ENCODE results near the gene TBCD. TPM values are rescaled to one million over a fixed set of nuclear protein-coding genes. Genes with fewer than 3 reads are reported as not detected.

The TBCD gene
- total RNA-seq, 1 experiment from 2014 or later = 94.6 TPM

DNA sequence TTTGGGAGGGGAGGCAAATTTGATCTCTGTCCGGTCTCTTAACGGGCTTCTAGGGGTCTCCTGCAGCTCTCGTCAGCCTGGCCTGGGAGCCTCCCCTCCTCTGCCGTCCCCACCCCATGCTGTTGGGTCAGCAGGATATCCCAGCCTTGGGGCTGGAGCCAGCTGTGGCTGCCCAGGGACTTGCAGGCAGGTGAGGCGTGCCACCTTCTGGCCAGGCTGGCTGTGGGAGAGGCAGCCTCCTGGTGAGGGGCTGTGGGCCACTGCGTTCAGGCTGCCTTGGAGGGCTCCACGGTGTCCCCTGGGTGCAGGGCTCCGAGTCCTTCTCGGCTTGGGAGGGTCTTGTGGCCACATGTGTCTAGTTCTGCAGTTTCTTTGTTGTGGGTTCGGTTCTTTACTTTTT is 34.6 kb downstream of the TBCD start:
- H3K36me3 Mint-ChIP-seq (ENCODE audit: insufficient read depth, unreplicated experiment) = peaks cover 19% of the 10 kb centered on the region
- CTCF ChIA-PET = no interaction called here
- no peaks in the 10 kb centered on the region for H3K27me3 Mint-ChIP-seq (ENCODE audit: insufficient read depth, unreplicated experiment)
- no peak overlapping the region for H3K4me3 ChIP-seq (ENCODE audit: low read depth, low read length)
- H3K9me3 Mint-ChIP-seq (ENCODE audit: unreplicated experiment) = no peaks in the 10 kb centered on the region
- H3K27me3 ChIP-seq (replicated peaks; ENCODE audit: control insufficient read depth, insufficient read depth, low read length) = no peaks in the 10 kb centered on the region
- DNase-seq = no peak
- no TSS peak for BruUV-seq (replicated peaks)
- no peak overlapping the region for H3K27ac Mint-ChIP-seq (ENCODE audit: unreplicated experiment)
- H3K9me3 ChIP-seq = no peaks in the 10 kb centered on the region
- H3K4me3 Mint-ChIP-seq (ENCODE audit: unreplicated experiment) = no peak overlapping the region
- peaks cover 3% of the 10 kb centered on the region for H3K36me3 ChIP-seq (ENCODE audit: control insufficient read depth, insufficient read depth, low read length)
- POLR2A ChIA-PET = no interaction called here
- TF ChIP-seq, protein P1, sequence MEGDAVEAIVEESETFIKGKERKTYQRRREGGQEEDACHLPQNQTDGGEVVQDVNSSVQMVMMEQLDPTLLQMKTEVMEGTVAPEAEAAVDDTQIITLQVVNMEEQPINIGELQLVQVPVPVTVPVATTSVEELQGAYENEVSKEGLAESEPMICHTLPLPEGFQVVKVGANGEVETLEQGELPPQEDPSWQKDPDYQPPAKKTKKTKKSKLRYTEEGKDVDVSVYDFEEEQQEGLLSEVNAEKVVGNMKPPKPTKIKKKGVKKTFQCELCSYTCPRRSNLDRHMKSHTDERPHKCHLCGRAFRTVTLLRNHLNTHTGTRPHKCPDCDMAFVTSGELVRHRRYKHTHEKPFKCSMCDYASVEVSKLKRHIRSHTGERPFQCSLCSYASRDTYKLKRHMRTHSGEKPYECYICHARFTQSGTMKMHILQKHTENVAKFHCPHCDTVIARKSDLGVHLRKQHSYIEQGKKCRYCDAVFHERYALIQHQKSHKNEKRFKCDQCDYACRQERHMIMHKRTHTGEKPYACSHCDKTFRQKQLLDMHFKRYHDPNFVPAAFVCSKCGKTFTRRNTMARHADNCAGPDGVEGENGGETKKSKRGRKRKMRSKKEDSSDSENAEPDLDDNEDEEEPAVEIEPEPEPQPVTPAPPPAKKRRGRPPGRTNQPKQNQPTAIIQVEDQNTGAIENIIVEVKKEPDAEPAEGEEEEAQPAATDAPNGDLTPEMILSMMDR (IDR thresholded peaks at IDR 0.05; ENCODE audit: insufficient read depth in 1 of 2, low read depth in 1 of 2, low read length in 1 of 2, severe bottlenecking in 1 of 2, unreplicated experiment in 1 of 2) = no peak
- no peaks in the 10 kb centered on the region for H3K4me1 Mint-ChIP-seq (ENCODE audit: low read depth, unreplicated experiment)
- intact Hi-C loops (cut with micrococcal nuclease; ENCODE audit: unreplicated experiment) = no loop called here
- no peaks in the 10 kb centered on the region for H3K4me1 ChIP-seq

DNA sequence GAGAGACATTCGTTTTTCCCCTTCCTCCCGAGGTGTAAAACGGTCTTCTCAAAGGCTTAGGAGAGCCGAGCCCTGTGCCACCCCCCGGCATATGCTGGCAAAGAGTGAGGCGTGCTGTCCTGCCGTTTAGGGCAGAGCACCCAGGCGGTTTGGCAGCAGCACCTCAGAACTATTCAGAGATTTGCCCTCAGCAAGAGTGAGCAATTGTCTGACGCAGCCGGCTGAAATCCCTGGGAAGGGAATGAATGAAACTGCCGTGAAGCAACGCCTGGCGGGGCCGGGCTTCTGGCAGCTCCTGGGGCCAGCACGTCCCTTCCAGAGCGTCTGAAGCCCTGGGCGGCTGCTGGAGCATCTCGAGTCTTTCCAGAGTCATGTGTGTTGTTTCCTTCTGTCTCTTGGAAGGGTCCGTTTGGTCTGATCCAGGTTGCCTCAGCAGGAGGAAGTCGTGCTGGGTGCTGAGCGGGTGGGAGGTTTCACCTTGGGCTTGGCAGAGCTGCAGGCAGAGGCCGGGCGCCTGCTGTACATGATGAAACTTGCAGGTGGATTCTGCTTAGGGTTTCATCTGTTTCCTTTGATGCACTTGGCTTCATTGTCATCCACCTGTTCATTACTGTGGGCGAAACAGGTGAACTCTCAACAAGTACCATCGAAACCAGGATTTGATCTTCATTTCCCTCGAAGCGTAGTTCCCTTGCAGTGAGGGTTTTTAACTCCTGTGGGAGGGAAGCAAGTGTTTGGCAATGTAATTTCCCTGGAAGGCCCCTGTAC is 35.4 kb downstream of the TBCD start:
- Mint-ChIP-seq H3K36me3 (ENCODE audit: insufficient read depth, unreplicated experiment) (peaks cover 19% of the 10 kb centered on the region), H3K4me3 (ENCODE audit: unreplicated experiment) (no peak overlapping the region), H3K4me1 (ENCODE audit: low read depth, unreplicated experiment) (no peaks in the 10 kb centered on the region), H3K27ac (ENCODE audit: unreplicated experiment) (no peak overlapping the region), H3K9me3 (ENCODE audit: unreplicated experiment) (no peaks in the 10 kb centered on the region), H3K27me3 (ENCODE audit: insufficient read depth, unreplicated experiment) (no peaks in the 10 kb centered on the region)
- Histone ChIP-seq H3K36me3 (ENCODE audit: control insufficient read depth, insufficient read depth, low read length) (peaks cover under 1% of the 10 kb centered on the region), H3K27me3 (replicated peaks; ENCODE audit: control insufficient read depth, insufficient read depth, low read length) (no peaks in the 10 kb centered on the region), H3K4me3 (ENCODE audit: low read depth, low read length) (no peak overlapping the region), H3K4me1 (no peaks in the 10 kb centered on the region), H3K9me3 (no peaks in the 10 kb centered on the region)
- no peak for DNase-seq
- TF ChIP-seq, protein P1 (IDR thresholded peaks at IDR 0.05; ENCODE audit: insufficient read depth in 1 of 2, low read depth in 1 of 2, low read length in 1 of 2, severe bottlenecking in 1 of 2, unreplicated experiment in 1 of 2) = no peak
- ChIA-PET CTCF (no interaction called here), POLR2A (no interaction called here)
- no TSS peak for BruUV-seq (replicated peaks)
- intact Hi-C loops (cut with micrococcal nuclease; ENCODE audit: unreplicated experiment) = no loop called here

DNA sequence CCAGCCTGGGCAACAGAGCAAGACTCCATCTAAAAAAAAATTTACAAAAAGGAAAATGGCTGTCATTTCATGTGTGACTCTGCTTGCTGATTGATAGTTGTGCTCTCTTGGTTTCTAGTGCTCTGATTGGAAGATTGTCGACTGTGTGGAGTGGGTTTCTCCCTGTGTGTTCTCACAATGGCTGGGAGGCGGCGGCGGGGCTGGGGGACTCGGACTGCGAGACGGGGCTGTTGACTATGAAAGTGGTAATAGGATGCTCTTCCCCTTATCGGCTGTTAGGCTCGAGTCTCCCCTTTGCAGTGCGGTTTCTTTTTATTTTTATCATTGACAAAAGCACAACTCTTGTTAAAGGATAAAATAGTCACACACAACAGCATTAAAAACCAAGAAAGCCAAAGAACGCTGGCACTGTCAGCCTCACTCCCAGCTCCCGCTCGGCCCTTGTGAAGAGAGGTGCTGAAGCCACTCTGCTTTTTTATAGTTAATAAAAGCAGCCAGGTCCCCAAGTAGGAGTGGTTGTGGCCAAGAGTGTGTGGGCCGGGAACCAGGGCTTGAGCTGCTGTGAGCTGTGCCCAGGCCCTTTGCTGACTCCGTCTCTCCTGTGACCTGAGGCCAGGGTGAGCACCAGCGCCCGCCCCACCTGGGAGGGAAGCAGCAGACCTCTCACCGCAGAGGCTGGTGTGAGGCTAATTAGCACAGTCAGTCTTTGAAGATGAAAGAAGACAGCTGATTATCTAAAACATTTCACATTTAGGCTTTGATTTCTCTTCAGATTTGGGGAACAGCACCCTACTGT is 36.5 kb downstream of the TBCD start:
- H3K27me3 Mint-ChIP-seq (ENCODE audit: insufficient read depth, unreplicated experiment) = no peaks in the 10 kb centered on the region
- no peak overlapping the region for H3K4me3 Mint-ChIP-seq (ENCODE audit: unreplicated experiment)
- intact Hi-C loops (cut with micrococcal nuclease; ENCODE audit: unreplicated experiment) = no loop called here
- no peaks in the 10 kb centered on the region for H3K9me3 Mint-ChIP-seq (ENCODE audit: unreplicated experiment)
- CTCF ChIA-PET = no interaction called here
- TF ChIP-seq, protein P1 (IDR thresholded peaks at IDR 0.05; ENCODE audit: insufficient read depth in 1 of 2, low read depth in 1 of 2, low read length in 1 of 2, severe bottlenecking in 1 of 2, unreplicated experiment in 1 of 2) = no peak
- H3K4me3 ChIP-seq (ENCODE audit: low read depth, low read length) = no peak overlapping the region
- no TSS peak for BruUV-seq (replicated peaks)
- H3K4me1 Mint-ChIP-seq (ENCODE audit: low read depth, unreplicated experiment) = no peaks in the 10 kb centered on the region
- DNase-seq = no peak
- no peaks in the 10 kb centered on the region for H3K27me3 ChIP-seq (replicated peaks; ENCODE audit: control insufficient read depth, insufficient read depth, low read length)
- no peaks in the 10 kb centered on the region; the same call in 1 of the 2 replicates for H3K36me3 ChIP-seq (ENCODE audit: control insufficient read depth, insufficient read depth, low read length)
- H3K36me3 Mint-ChIP-seq (ENCODE audit: insufficient read depth, unreplicated experiment) = peaks cover 11% of the 10 kb centered on the region
- H3K4me1 ChIP-seq = no peaks in the 10 kb centered on the region
- POLR2A ChIA-PET = no interaction called here
- H3K27ac Mint-ChIP-seq (ENCODE audit: unreplicated experiment) = no peak overlapping the region
- H3K9me3 ChIP-seq = no peaks in the 10 kb centered on the region

Measured in Caco-2 (cell line).